ENCODE results near the gene CCR4.

Gene CCR4

GRCh38 chr3:33004205-33004604 lies 52.8 kb downstream of the CCR4 start:
- in situ Hi-C loops (cut with MboI; ENCODE audit: low pct_unique_long_range_greater_than_20kb, low sequenced_read_pairs) = no loop called here
- DNase-seq = no peak

GRCh38 chr3:33004961-33005360 lies 53.5 kb downstream of the CCR4 start:
- DNase-seq = no peak
- in situ Hi-C loops (cut with MboI; ENCODE audit: low pct_unique_long_range_greater_than_20kb, low sequenced_read_pairs) = no loop called here
